Measurements from ENCODE around the gene CTRB2. TPM values are rescaled to one million over a fixed set of nuclear protein-coding genes. Genes with fewer than 3 reads are reported as not detected.

The CTRB2 gene
- total RNA-seq, 2 experiments from 2014 or later, result not detected

DNA sequence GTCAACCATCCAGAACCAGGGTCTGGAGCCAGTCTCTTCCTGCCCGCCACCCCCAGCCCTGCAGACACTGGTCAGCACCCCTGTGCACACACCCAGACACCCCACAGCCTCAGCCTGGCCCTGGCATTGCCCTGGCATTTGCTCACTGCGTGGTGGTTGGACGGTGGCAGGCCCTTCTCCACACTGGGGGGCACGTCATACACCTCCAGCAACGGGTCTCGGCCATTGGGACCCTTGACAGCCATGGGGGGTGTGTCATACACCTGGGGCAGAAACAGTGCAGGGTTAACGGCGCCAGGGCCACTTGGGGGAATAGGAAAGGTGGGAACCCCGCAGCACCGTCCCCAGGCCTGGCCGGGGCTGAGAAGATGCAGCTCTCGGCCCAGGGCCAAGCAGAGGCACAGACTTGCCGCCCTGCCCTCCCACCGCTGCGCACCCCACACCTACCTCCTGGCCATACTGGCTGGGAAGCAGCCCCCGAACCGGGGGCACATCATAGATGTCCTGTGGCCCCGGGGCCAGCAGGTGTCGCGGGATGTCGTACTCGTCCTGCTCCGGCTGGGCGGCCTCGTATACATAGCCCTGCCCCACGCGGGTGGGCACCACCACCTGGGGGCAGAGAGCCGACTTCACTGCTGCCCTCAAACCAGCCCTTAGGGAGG lies 29.9 kb upstream of the CTRB2 start:
- no peak overlapping the region for H3K27ac ChIP-seq (ENCODE audit: low read depth, low read length, poor library complexity, severe bottlenecking)
- no peaks in the 10 kb centered on the region for H3K4me1 ChIP-seq (ENCODE audit: insufficient read depth, low read length, poor library complexity, severe bottlenecking)
- H3K36me3 ChIP-seq (ENCODE audit: insufficient read depth, low read length), result no peaks in the 10 kb centered on the region
- no peak for DNase-seq (ENCODE audit: low spot score)
- no peaks in the 10 kb centered on the region for H3K9me3 ChIP-seq (ENCODE audit: low read length)
- H3K9me2 ChIP-seq (ENCODE audit: insufficient read depth, low read length), result no peaks in the 10 kb centered on the region
- no peaks in the 10 kb centered on the region for H3K79me2 ChIP-seq (ENCODE audit: insufficient read depth, low read depth, low read length)
- CTCF ChIA-PET (ENCODE audit: unreplicated experiment), result interaction anchor here (0.6 kb wide), 1 partner anchor 764 kb away, joined by 3 read pairs; no protein-coding TSS in a partner anchor
- H2AFZ ChIP-seq (ENCODE audit: low read length), result no peak overlapping the region
- BruUV-seq (replicated peaks), result no TSS peak
- intact Hi-C loops (cut with micrococcal nuclease; ENCODE audit: unreplicated experiment), result no loop called here
- H4K20me1 ChIP-seq (ENCODE audit: insufficient read depth, low read length), result no peaks in the 10 kb centered on the region
- POLR2A ChIA-PET, result interaction anchor here (0.5 kb wide), 1 partner anchor 191 kb away, joined by 4 read pairs; no protein-coding TSS in a partner anchor
- TF ChIP-seq EZH2phosphoT487 (IDR thresholded peaks at IDR 0.05; ENCODE audit: borderline replicate concordance, low read depth, low read length), result no peak
- TF ChIP-seq, protein P1, sequence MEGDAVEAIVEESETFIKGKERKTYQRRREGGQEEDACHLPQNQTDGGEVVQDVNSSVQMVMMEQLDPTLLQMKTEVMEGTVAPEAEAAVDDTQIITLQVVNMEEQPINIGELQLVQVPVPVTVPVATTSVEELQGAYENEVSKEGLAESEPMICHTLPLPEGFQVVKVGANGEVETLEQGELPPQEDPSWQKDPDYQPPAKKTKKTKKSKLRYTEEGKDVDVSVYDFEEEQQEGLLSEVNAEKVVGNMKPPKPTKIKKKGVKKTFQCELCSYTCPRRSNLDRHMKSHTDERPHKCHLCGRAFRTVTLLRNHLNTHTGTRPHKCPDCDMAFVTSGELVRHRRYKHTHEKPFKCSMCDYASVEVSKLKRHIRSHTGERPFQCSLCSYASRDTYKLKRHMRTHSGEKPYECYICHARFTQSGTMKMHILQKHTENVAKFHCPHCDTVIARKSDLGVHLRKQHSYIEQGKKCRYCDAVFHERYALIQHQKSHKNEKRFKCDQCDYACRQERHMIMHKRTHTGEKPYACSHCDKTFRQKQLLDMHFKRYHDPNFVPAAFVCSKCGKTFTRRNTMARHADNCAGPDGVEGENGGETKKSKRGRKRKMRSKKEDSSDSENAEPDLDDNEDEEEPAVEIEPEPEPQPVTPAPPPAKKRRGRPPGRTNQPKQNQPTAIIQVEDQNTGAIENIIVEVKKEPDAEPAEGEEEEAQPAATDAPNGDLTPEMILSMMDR (conservative IDR thresholded peaks at IDR 0.05; ENCODE audit: low read length), result no peak
- H3K4me3 ChIP-seq (ENCODE audit: low read depth, low read length, poor library complexity, severe bottlenecking), result no peak overlapping the region
- H3K4me2 ChIP-seq (ENCODE audit: low read length), result no peak overlapping the region

DNA sequence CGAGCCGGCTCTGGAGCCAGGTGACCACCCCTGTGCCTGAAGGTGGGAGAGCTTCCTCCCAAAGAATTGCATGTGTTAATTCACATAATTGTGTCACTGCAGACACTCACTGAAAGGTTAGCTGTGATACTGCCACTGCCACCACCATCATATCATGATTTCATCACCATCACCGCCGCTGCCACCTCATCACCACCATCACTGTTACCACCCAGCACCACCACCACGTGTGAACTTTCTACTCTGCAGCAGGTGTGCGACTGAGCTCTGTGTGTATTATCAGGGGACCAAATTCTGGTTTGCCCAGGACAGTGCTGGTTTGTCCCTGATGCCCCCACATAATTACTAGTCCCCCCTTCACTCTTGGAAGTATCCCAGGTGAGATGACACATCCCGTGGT lies 29.3 kb upstream of the CTRB2 start:
- no peaks in the 10 kb centered on the region for H3K79me2 ChIP-seq (ENCODE audit: insufficient read depth, low read depth, low read length)
- H4K20me1 ChIP-seq (ENCODE audit: insufficient read depth, low read length), result no peaks in the 10 kb centered on the region
- intact Hi-C loops (cut with micrococcal nuclease; ENCODE audit: unreplicated experiment), result no loop called here
- H3K9me2 ChIP-seq (ENCODE audit: insufficient read depth, low read length), result no peaks in the 10 kb centered on the region
- BruUV-seq (replicated peaks), result no TSS peak
- ChIA-PET CTCF (ENCODE audit: unreplicated experiment) (interaction anchor here (0.6 kb wide), 2 partner anchors 27 to 36 kb away, joined by 3 read pairs; no protein-coding TSS in a partner anchor), POLR2A (interaction anchor here (0.6 kb wide), 1 partner anchor 118 kb away, joined by 4 read pairs; no protein-coding TSS in a partner anchor)
- no peak overlapping the region for H3K4me2 ChIP-seq (ENCODE audit: low read length)
- H3K4me3 ChIP-seq (ENCODE audit: low read depth, low read length, poor library complexity, severe bottlenecking), result no peak overlapping the region
- no peak for DNase-seq (ENCODE audit: low spot score)
- TF ChIP-seq EZH2phosphoT487 (IDR thresholded peaks at IDR 0.05; ENCODE audit: borderline replicate concordance, low read depth, low read length), result no peak
- TF ChIP-seq, protein P1 (conservative IDR thresholded peaks at IDR 0.05; ENCODE audit: low read length), result no peak
- no peaks in the 10 kb centered on the region for H3K36me3 ChIP-seq (ENCODE audit: insufficient read depth, low read length)
- H3K9me3 ChIP-seq (ENCODE audit: low read length), result no peaks in the 10 kb centered on the region
- H3K27ac ChIP-seq (ENCODE audit: low read depth, low read length, poor library complexity, severe bottlenecking), result no peak overlapping the region
- H2AFZ ChIP-seq (ENCODE audit: low read length), result no peak overlapping the region
- H3K4me1 ChIP-seq (ENCODE audit: insufficient read depth, low read length, poor library complexity, severe bottlenecking), result no peaks in the 10 kb centered on the region

DNA sequence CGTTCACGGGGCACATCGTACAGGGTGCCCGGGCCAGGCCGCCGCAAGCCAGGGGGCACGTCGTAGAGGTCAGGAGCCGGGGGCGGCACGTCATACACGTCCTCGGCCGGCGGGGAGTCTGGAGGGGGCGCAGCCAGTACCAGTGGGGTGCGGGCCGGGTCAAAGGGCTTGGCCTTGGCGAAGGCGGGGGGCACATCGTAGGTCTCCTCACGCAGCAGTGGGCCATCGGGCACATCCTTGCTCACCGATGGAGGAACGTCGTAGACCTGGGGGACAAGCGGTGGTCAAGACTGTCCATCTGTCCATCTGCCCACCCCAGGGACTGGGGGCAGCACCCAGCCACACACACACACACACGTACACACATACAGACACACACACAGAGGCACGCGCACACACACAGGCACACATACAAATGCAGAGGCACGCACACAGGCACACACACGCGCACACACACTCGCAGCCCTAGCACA lies 28.8 kb upstream of the CTRB2 start:
- DNase-seq (ENCODE audit: low spot score), result no peak
- Histone ChIP-seq H3K9me3 (ENCODE audit: low read length) (no peaks in the 10 kb centered on the region), H3K4me2 (ENCODE audit: low read length) (no peak overlapping the region), H3K4me1 (ENCODE audit: insufficient read depth, low read length, poor library complexity, severe bottlenecking) (no peaks in the 10 kb centered on the region), H4K20me1 (ENCODE audit: insufficient read depth, low read length) (no peaks in the 10 kb centered on the region), H3K27ac (ENCODE audit: low read depth, low read length, poor library complexity, severe bottlenecking) (no peak overlapping the region), H2AFZ (ENCODE audit: low read length) (no peak overlapping the region), H3K36me3 (ENCODE audit: insufficient read depth, low read length) (no peaks in the 10 kb centered on the region), H3K9me2 (ENCODE audit: insufficient read depth, low read length) (no peaks in the 10 kb centered on the region), H3K79me2 (ENCODE audit: insufficient read depth, low read depth, low read length) (no peaks in the 10 kb centered on the region), H3K4me3 (ENCODE audit: low read depth, low read length, poor library complexity, severe bottlenecking) (no peak overlapping the region)
- POLR2A ChIA-PET, result interaction anchor here (0.6 kb wide), 1 partner anchor 118 kb away, joined by 4 read pairs; no protein-coding TSS in a partner anchor
- TF ChIP-seq, protein P1 (conservative IDR thresholded peaks at IDR 0.05; ENCODE audit: low read length), result no peak
- TF ChIP-seq EZH2phosphoT487 (IDR thresholded peaks at IDR 0.05; ENCODE audit: borderline replicate concordance, low read depth, low read length), result no peak
- CTCF ChIA-PET (ENCODE audit: unreplicated experiment), result interaction anchor here (0.6 kb wide), 2 partner anchors 26 to 35 kb away, joined by 3 read pairs; no protein-coding TSS in a partner anchor
- intact Hi-C loops (cut with micrococcal nuclease; ENCODE audit: unreplicated experiment), result no loop called here
- BruUV-seq (replicated peaks), result no TSS peak
